ENCODE data around the gene RNF169.

The RNF169 gene

GRCh38 chr11:74770456-74770855 lies 21.8 kb downstream of the RNF169 start:
- no peak overlapping the region for H3K27ac ChIP-seq (replicated peaks; ENCODE audit: low read length)
- H2AFZ ChIP-seq (ENCODE audit: low read length) = no peak overlapping the region
- H3K4ac ChIP-seq (ENCODE audit: low read length) = no peak overlapping the region
- no peaks in the 10 kb centered on the region for H3K79me1 ChIP-seq (ENCODE audit: low read depth, low read length)
- H3K4me1 ChIP-seq (ENCODE audit: control insufficient read depth in 2 of 2, insufficient read depth in 1 of 2, low read depth in 1 of 2, low read length in 2 of 2) = no peaks in the 10 kb centered on the region
- no peak for DNase-seq (ENCODE audit: low spot score)
- H4K91ac ChIP-seq (ENCODE audit: low read depth, low read length, poor library complexity) = no peak overlapping the region
- no peak overlapping the region for H2BK5ac ChIP-seq (ENCODE audit: low read length)
- H2BK15ac ChIP-seq (ENCODE audit: low read length) = no peak overlapping the region
- no peak overlapping the region for H3K23ac ChIP-seq (ENCODE audit: low read depth, low read length, poor library complexity)
- no peak overlapping the region for H3K9ac ChIP-seq (ENCODE audit: low read depth, low read length, poor library complexity)
- H3K36me3 ChIP-seq (replicated peaks in 1 of 2; ENCODE audit: control insufficient read depth in 2 of 2, insufficient read depth in 2 of 2, low read length in 2 of 2) = no peaks in the 10 kb centered on the region
- no peak overlapping the region for H3K18ac ChIP-seq (ENCODE audit: low read length)
- no peak overlapping the region for H2BK120ac ChIP-seq (ENCODE audit: low read depth, low read length)
- H3K14ac ChIP-seq (ENCODE audit: low read length) = no peak overlapping the region
- no peak overlapping the region for H3K4me2 ChIP-seq (ENCODE audit: insufficient read depth, low read length, poor library complexity, severe bottlenecking)
- WGBS, 2 donors (ENCODE audit: extremely low coverage in 2 of 2, insufficient read length in 2 of 2, insufficient replicate concordance in 1 of 2) = no CpG with 5 or more reads among the region's 5 CpGs
- H3K4me3 ChIP-seq (ENCODE audit: low read length in 2 of 2) = no peak overlapping the region
- no peaks in the 10 kb centered on the region for H3K9me3 ChIP-seq (replicated peaks in 1 of 2; ENCODE audit: control insufficient read depth in 2 of 2, insufficient read depth in 1 of 2, low read depth in 1 of 2, low read length in 2 of 2)
- no peak overlapping the region for H2BK12ac ChIP-seq (ENCODE audit: low read length)
- no peak overlapping the region for H4K8ac ChIP-seq (ENCODE audit: low read depth, low read length)
- no peak overlapping the region for H2AK5ac ChIP-seq (ENCODE audit: low read depth, low read length)
- H3K27me3 ChIP-seq (ENCODE audit: control insufficient read depth in 3 of 3, insufficient read depth in 3 of 3, low read depth in 1 of 3, low read length in 3 of 3) = no peaks in the 10 kb centered on the region

- no peaks in the 10 kb centered on the region for H3K79me1 ChIP-seq (ENCODE audit: low read depth, low read length)
- no peak overlapping the region for H2AFZ ChIP-seq (ENCODE audit: low read length)
- H3K27ac ChIP-seq (replicated peaks; ENCODE audit: low read length) = no peak overlapping the region
- no peak overlapping the region for H3K4me3 ChIP-seq (ENCODE audit: low read length in 2 of 2)
- no peaks in the 10 kb centered on the region for H3K9me3 ChIP-seq (replicated peaks in 1 of 2; ENCODE audit: control insufficient read depth in 2 of 2, insufficient read depth in 1 of 2, low read depth in 1 of 2, low read length in 2 of 2)
- no peaks in the 10 kb centered on the region for H3K4me1 ChIP-seq (ENCODE audit: control insufficient read depth in 2 of 2, insufficient read depth in 1 of 2, low read depth in 1 of 2, low read length in 2 of 2)
- H2BK5ac ChIP-seq (ENCODE audit: low read length) = no peak overlapping the region
- H3K14ac ChIP-seq (ENCODE audit: low read length) = no peak overlapping the region
- no peak overlapping the region for H3K4ac ChIP-seq (ENCODE audit: low read length)
- no peak overlapping the region for H4K8ac ChIP-seq (ENCODE audit: low read depth, low read length)
- H2BK15ac ChIP-seq (ENCODE audit: low read length) = no peak overlapping the region
- H4K91ac ChIP-seq (ENCODE audit: low read depth, low read length, poor library complexity) = no peak overlapping the region
- no peak overlapping the region for H3K9ac ChIP-seq (ENCODE audit: low read depth, low read length, poor library complexity)
- H2AK5ac ChIP-seq (ENCODE audit: low read depth, low read length) = no peak overlapping the region
- DNase-seq (ENCODE audit: low spot score) = no peak
- WGBS, 2 donors (ENCODE audit: extremely low coverage in 2 of 2, insufficient read length in 2 of 2, insufficient replicate concordance in 1 of 2) = no CpG with 5 or more reads among the region's 3 CpGs
- no peaks in the 10 kb centered on the region for H3K27me3 ChIP-seq (ENCODE audit: control insufficient read depth in 3 of 3, insufficient read depth in 3 of 3, low read depth in 1 of 3, low read length in 3 of 3)
- H3K36me3 ChIP-seq (replicated peaks in 1 of 2; ENCODE audit: control insufficient read depth in 2 of 2, insufficient read depth in 2 of 2, low read length in 2 of 2) = no peaks in the 10 kb centered on the region
- H3K18ac ChIP-seq (ENCODE audit: low read length) = no peak overlapping the region
- no peak overlapping the region for H2BK12ac ChIP-seq (ENCODE audit: low read length)
- H3K4me2 ChIP-seq (ENCODE audit: insufficient read depth, low read length, poor library complexity, severe bottlenecking) = no peak overlapping the region
- H3K23ac ChIP-seq (ENCODE audit: low read depth, low read length, poor library complexity) = no peak overlapping the region
- no peak overlapping the region for H2BK120ac ChIP-seq (ENCODE audit: low read depth, low read length)
These were observed 22.5 kb downstream of the RNF169 start for GRCh38 chr11:74771139-74771538.

- Histone ChIP-seq H3K36me3 (replicated peaks in 1 of 2; ENCODE audit: control insufficient read depth in 2 of 2, insufficient read depth in 2 of 2, low read length in 2 of 2) (peaks cover 0 to 4% of the 10 kb centered on the region in 2 donors), H4K91ac (ENCODE audit: low read depth, low read length, poor library complexity) (no peak overlapping the region), H3K14ac (ENCODE audit: low read length) (no peak overlapping the region), H4K8ac (ENCODE audit: low read depth, low read length) (no peak overlapping the region), H3K4me1 (ENCODE audit: control insufficient read depth in 2 of 2, insufficient read depth in 1 of 2, low read depth in 1 of 2, low read length in 2 of 2) (no peaks in the 10 kb centered on the region), H3K18ac (ENCODE audit: low read length) (no peak overlapping the region), H3K23ac (ENCODE audit: low read depth, low read length, poor library complexity) (no peak overlapping the region), H2BK5ac (ENCODE audit: low read length) (no peak overlapping the region), H3K27me3 (ENCODE audit: control insufficient read depth in 3 of 3, insufficient read depth in 3 of 3, low read depth in 1 of 3, low read length in 3 of 3) (no peaks in the 10 kb centered on the region), H3K4me3 (ENCODE audit: low read length in 2 of 2) (no peak overlapping the region), H3K27ac (replicated peaks; ENCODE audit: low read length) (no peak overlapping the region), H2BK12ac (ENCODE audit: low read length) (no peak overlapping the region), H3K4ac (ENCODE audit: low read length) (no peak overlapping the region), H2BK15ac (ENCODE audit: low read length) (no peak overlapping the region), H3K9ac (ENCODE audit: low read depth, low read length, poor library complexity) (no peak overlapping the region), H3K79me1 (ENCODE audit: low read depth, low read length) (no peaks in the 10 kb centered on the region), H3K4me2 (ENCODE audit: insufficient read depth, low read length, poor library complexity, severe bottlenecking) (no peak overlapping the region), H2BK120ac (ENCODE audit: low read depth, low read length) (no peak overlapping the region), H2AFZ (ENCODE audit: low read length) (no peak overlapping the region), H2AK5ac (ENCODE audit: low read depth, low read length) (no peak overlapping the region), H3K9me3 (replicated peaks in 1 of 2; ENCODE audit: control insufficient read depth in 2 of 2, insufficient read depth in 1 of 2, low read depth in 1 of 2, low read length in 2 of 2) (no peaks in the 10 kb centered on the region)
- DNase-seq (ENCODE audit: low spot score) = no peak
These were observed 24.8 kb downstream of the RNF169 start for GRCh38 chr11:74773476-74773875.

GRCh38 chr11:74775762-74776161 lies 27.1 kb downstream of the RNF169 start:
- WGBS, 2 donors (ENCODE audit: extremely low coverage in 2 of 2, insufficient read length in 2 of 2, insufficient replicate concordance in 1 of 2) = no CpG with 5 or more reads among the region's 1 CpG
- H3K14ac ChIP-seq (ENCODE audit: low read length) = no peak overlapping the region
- H3K23ac ChIP-seq (ENCODE audit: low read depth, low read length, poor library complexity) = no peak overlapping the region
- H2BK5ac ChIP-seq (ENCODE audit: low read length) = no peak overlapping the region
- H2BK12ac ChIP-seq (ENCODE audit: low read length) = no peak overlapping the region
- no peaks in the 10 kb centered on the region for H3K79me1 ChIP-seq (ENCODE audit: low read depth, low read length)
- H3K36me3 ChIP-seq (replicated peaks in 1 of 2; ENCODE audit: control insufficient read depth in 2 of 2, insufficient read depth in 2 of 2, low read length in 2 of 2) = peaks cover 0 to 4% of the 10 kb centered on the region in 2 donors
- H3K27me3 ChIP-seq (ENCODE audit: control insufficient read depth in 3 of 3, insufficient read depth in 3 of 3, low read depth in 1 of 3, low read length in 3 of 3) = no peaks in the 10 kb centered on the region
- no peak overlapping the region for H3K18ac ChIP-seq (ENCODE audit: low read length)
- H4K8ac ChIP-seq (ENCODE audit: low read depth, low read length) = no peak overlapping the region
- H3K4ac ChIP-seq (ENCODE audit: low read length) = no peak overlapping the region
- no peaks in the 10 kb centered on the region for H3K9me3 ChIP-seq (replicated peaks in 1 of 2; ENCODE audit: control insufficient read depth in 2 of 2, insufficient read depth in 1 of 2, low read depth in 1 of 2, low read length in 2 of 2)
- H3K4me3 ChIP-seq (ENCODE audit: low read length in 2 of 2) = no peak overlapping the region
- H2AK5ac ChIP-seq (ENCODE audit: low read depth, low read length) = no peak overlapping the region
- H2AFZ ChIP-seq (ENCODE audit: low read length) = no peak overlapping the region
- H2BK15ac ChIP-seq (ENCODE audit: low read length) = no peak overlapping the region
- H3K27ac ChIP-seq (replicated peaks; ENCODE audit: low read length) = no peak overlapping the region
- no peak overlapping the region for H3K4me2 ChIP-seq (ENCODE audit: insufficient read depth, low read length, poor library complexity, severe bottlenecking)
- H3K4me1 ChIP-seq (ENCODE audit: control insufficient read depth in 2 of 2, insufficient read depth in 1 of 2, low read depth in 1 of 2, low read length in 2 of 2) = peaks cover 0 to 2% of the 10 kb centered on the region in 2 donors
- H2BK120ac ChIP-seq (ENCODE audit: low read depth, low read length) = no peak overlapping the region
- DNase-seq (ENCODE audit: low spot score) = no peak
- no peak overlapping the region for H3K9ac ChIP-seq (ENCODE audit: low read depth, low read length, poor library complexity)
- H4K91ac ChIP-seq (ENCODE audit: low read depth, low read length, poor library complexity) = no peak overlapping the region

Measured in neuronal stem cell (in vitro differentiated cells).